ENCODE data around the gene LOXL4. TPM values are rescaled to one million over a fixed set of nuclear protein-coding genes. Genes with fewer than 3 reads are reported as not detected.

The LOXL4 gene
- total and polyA plus RNA-seq, 12 donors: 0.61 to 14.4 (median 3.4) TPM

GRCh38 chr10:98261436-98262277 is 6.3 kb downstream of the LOXL4 start:
- no peaks in the 10 kb centered on the region for H3K9me3 ChIP-seq (replicated peaks in 1 of 3)
- no peak overlapping the region for H3K4me3 ChIP-seq
- no peaks in the 10 kb centered on the region for H3K36me3 ChIP-seq (replicated peaks in 1 of 2)
- no peak for TF ChIP-seq POLR2A (IDR thresholded peaks at IDR 0.05)
- TF ChIP-seq CTCF (IDR thresholded peaks at IDR 0.05): no peak
- no peaks in the 10 kb centered on the region for H3K27me3 ChIP-seq
- intact Hi-C loops (cut with DNase I): no loop called here
- no peak overlapping the region for H3K27ac ChIP-seq
- 80 to 96% (median 85%) methylated on average over 5 to 15 of the region's 15 CpGs for WGBS, 4 donors
- H3K4me1 ChIP-seq (replicated peaks in 1 of 2): no peaks in the 10 kb centered on the region
- peak in 1 of 7 donors; percentile 13 for DNase-seq

- TF ChIP-seq CTCF (IDR thresholded peaks at IDR 0.05) (no peak), POLR2A (IDR thresholded peaks at IDR 0.05) (no peak)
- DNase-seq: no peak
- intact Hi-C loops (cut with DNase I): no loop called here
These were observed 7.2 kb downstream of the LOXL4 start for GRCh38 chr10:98260752-98261151.

GRCh38 chr10:98260350-98260749 is 7.6 kb downstream of the LOXL4 start:
- 62 to 66% (median 64%) methylated on average over 9 of the region's 9 CpGs for WGBS, 4 donors
- H3K27me3 ChIP-seq: no peaks in the 10 kb centered on the region
- no peaks in the 10 kb centered on the region for H3K4me1 ChIP-seq (replicated peaks in 1 of 2)
- intact Hi-C loops (cut with DNase I): no loop called here
- no peaks in the 10 kb centered on the region for H3K9me3 ChIP-seq (replicated peaks in 1 of 3)
- H3K27ac ChIP-seq: no peak overlapping the region
- H3K4me3 ChIP-seq: no peak overlapping the region
- TF ChIP-seq POLR2A (IDR thresholded peaks at IDR 0.05) (no peak), CTCF (IDR thresholded peaks at IDR 0.05) (no peak)
- no peaks in the 10 kb centered on the region for H3K36me3 ChIP-seq (replicated peaks in 1 of 2)
- DNase-seq: no peak

More at GRCh38 chr10:98260752-98261151, 7.2 kb downstream of the LOXL4 start:
- H3K4me1 ChIP-seq (replicated peaks in 1 of 2): no peaks in the 10 kb centered on the region
- no peak overlapping the region for H3K4me3 ChIP-seq
- no peaks in the 10 kb centered on the region for H3K27me3 ChIP-seq
- no peaks in the 10 kb centered on the region for H3K9me3 ChIP-seq (replicated peaks in 1 of 3)
- 89 to 95% (median 93%) methylated on average over 2 to 14 of the region's 14 CpGs for WGBS, 4 donors
- H3K27ac ChIP-seq: no peak overlapping the region
- no peaks in the 10 kb centered on the region for H3K36me3 ChIP-seq (replicated peaks in 1 of 2)

- no peak overlapping the region for H3K4me3 ChIP-seq
- H3K27me3 ChIP-seq: no peaks in the 10 kb centered on the region
- intact Hi-C loops (cut with DNase I): no loop called here
- DNase-seq: peak in 1 of 7 donors; percentile 15
- H3K4me1 ChIP-seq (replicated peaks in 1 of 2): no peaks in the 10 kb centered on the region
- no peaks in the 10 kb centered on the region for H3K9me3 ChIP-seq (replicated peaks in 1 of 3)
- TF ChIP-seq POLR2A (IDR thresholded peaks at IDR 0.05) (no peak), CTCF (IDR thresholded peaks at IDR 0.05) (no peak)
- H3K27ac ChIP-seq: no peak overlapping the region
- 74 to 84% (median 76%) methylated on average over 11 to 14 of the region's 14 CpGs for WGBS, 4 donors
- no peaks in the 10 kb centered on the region for H3K36me3 ChIP-seq (replicated peaks in 1 of 2)
These were observed 8.2 kb downstream of the LOXL4 start for GRCh38 chr10:98259606-98260315.
